Bronchial epithelial cell (primary cell): ENCODE data around the gene ATXN2L. TPM values are rescaled to one million over a fixed set of nuclear protein-coding genes. Genes with fewer than 3 reads are reported as not detected.

Source experiments
- DNase-seq: peaks from one replicate; pipeline ENCODE4 v3.0.0-alpha.2; 2010; ENCODE audit warnings: low read depth
- FAIRE-seq: peaks from 2 replicates; lab custom pipeline; 2011; peaks lifted over from hg19 to GRCh38; lab: Jason Lieb, UNC
- H3K27me3 ChIP-seq: 2 replicates; pipeline ENCODE4 v1.5.1; 2011; ENCODE audit warnings: low read length; ENCODE audit not compliant: control insufficient read depth, insufficient read depth
- H3K36me3 ChIP-seq: 2 replicates; pipeline ENCODE4 v1.5.1; 2011; ENCODE audit warnings: low read length; ENCODE audit not compliant: control insufficient read depth, insufficient read depth
- H3K4me3 ChIP-seq: 2 replicates; pipeline ENCODE4 v1.5.1; 2011; ENCODE audit warnings: mild to moderate bottlenecking, low read depth, low read length, control low read depth
- total RNA-seq: library from RNA; depleted of rRNA; stranded (reverse); fragments of >200 nt; gene quantifications from 2 replicates; pipeline ENCODE4 v1.2.1, GENCODE V29; 2014
- TF ChIP-seq, protein P1 (sequence below): IDR thresholded peaks from 2 replicates; pipeline ENCODE4 v1.5.1; 2011; ENCODE audit warnings: mild to moderate bottlenecking, moderate library complexity, low read length, control low read depth, inconsistent platforms; ENCODE audit not compliant: insufficient read depth, severe bottlenecking

ATXN2L gene
- total RNA-seq, 1 donor from 2014 or later: 27.4 TPM

DNA sequence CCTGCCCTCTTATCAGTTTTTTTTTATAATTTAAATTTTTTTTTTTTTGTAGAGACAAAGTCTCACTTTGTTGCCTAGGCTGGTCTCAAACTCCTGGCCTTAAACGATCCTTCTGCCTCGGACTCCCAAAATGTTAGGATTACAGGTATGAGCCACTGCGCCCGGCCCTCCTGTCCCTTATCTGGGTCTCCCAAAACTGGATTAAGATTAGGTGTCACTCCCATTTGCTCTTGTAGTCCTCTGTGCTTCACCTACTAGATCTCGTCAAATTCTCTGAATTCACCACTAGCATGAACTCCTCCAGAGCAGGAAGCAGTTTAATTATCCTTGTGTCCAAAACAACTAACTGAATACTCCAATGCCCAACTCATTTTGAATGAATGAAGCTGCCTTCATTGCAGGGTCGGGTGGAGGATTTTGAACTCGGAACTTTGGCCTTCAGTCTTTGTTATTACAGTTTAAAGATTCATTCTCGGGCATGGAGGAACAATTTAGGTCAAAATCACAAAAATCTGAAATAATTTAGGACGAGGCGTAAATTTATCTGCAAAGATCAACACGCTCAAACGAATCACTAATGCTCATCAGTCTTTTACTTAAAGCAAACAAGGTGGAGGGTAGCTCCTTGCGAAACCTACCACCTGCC, 802 bp upstream of the ATXN2L start:
- Histone ChIP-seq H3K4me3 (peak overlapping the region; percentile 84), H3K36me3 (peaks cover 14% of the 10 kb centered on the region), H3K27me3 (no peaks in the 10 kb centered on the region)
- TF ChIP-seq, protein P1, sequence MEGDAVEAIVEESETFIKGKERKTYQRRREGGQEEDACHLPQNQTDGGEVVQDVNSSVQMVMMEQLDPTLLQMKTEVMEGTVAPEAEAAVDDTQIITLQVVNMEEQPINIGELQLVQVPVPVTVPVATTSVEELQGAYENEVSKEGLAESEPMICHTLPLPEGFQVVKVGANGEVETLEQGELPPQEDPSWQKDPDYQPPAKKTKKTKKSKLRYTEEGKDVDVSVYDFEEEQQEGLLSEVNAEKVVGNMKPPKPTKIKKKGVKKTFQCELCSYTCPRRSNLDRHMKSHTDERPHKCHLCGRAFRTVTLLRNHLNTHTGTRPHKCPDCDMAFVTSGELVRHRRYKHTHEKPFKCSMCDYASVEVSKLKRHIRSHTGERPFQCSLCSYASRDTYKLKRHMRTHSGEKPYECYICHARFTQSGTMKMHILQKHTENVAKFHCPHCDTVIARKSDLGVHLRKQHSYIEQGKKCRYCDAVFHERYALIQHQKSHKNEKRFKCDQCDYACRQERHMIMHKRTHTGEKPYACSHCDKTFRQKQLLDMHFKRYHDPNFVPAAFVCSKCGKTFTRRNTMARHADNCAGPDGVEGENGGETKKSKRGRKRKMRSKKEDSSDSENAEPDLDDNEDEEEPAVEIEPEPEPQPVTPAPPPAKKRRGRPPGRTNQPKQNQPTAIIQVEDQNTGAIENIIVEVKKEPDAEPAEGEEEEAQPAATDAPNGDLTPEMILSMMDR: no peak
- DNase-seq (no peak), FAIRE-seq (no peak)

DNA sequence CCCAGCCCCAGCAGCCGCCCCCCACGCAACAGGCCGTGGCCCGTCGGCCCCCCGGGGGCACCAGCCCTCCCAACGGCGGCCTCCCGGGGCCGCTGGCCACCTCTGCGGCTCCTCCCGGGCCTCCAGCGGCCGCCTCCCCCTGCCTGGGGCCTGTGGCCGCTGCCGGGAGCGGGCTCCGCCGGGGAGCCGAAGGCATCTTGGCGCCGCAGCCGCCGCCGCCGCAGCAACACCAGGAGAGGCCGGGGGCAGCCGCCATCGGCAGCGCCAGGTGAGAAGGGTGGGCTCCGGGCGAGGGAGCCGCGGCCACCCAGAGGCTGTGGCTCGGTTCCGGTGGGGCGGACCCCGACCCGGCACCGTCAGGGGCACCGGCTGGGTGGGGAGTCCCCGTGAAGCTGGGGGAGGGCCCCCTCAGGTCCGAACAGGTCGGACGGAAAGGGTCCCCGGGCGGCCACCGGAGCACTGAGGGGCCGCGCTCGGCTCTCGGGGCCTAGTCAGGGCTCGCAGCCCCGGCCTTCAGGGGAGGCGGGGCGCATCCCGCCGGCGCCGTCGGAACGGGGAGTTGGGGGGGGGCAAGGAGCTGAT, 583 bp downstream of the ATXN2L start:
- no peak for FAIRE-seq
- TF ChIP-seq, protein P1: no peak
- Histone ChIP-seq H3K4me3 (peak overlapping the region; percentile 84), H3K27me3 (no peaks in the 10 kb centered on the region), H3K36me3 (peaks cover 19% of the 10 kb centered on the region)
- DNase-seq: no peak

DNA sequence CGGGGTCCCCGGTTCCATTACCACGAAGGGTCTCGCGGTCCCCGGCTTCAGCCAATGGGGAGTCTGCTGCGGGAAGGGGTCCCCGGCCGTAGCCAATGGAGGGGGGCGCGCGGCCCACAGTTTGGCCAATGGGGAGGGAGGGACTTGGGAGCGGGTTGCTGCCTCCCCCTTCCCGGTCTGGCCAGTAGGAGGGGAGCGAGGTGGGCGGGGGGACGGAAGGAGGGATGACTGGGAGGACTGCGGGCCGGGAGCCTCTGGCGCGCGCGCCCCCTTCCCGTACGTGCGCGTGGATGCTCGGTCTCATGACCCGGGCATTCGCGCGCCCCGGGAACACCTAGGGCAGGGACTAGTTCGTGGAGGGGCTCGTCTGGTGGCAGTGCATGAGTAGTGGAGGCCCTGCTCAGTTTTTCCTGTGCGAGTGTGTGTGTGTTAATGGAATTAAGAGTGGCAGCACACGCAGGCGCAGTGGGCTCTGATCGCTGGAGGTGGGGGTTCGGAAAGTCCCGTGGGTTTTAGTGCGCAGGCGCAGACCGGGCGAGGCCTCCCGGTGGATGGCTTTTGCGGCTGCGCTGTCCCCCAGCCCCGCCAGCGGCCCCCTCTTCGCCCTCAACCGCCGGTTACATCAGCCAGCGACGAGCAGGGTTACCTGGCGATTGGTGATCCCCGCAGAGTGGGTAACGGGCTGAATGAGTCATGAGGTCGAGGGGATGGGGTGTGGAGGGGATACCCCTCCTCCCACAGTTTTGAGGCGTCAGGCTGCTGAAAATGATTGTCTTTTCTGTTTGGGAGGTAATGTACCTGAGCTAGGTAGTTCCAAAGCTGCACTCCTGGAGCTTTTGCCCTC, 1.3 kb downstream of the ATXN2L start:
- H3K36me3 ChIP-seq: peaks cover 23% of the 10 kb centered on the region
- H3K4me3 ChIP-seq: peak overlapping the region; percentile 84
- no peaks in the 10 kb centered on the region for H3K27me3 ChIP-seq
- DNase-seq (peak; percentile 88), FAIRE-seq (no peak)
- TF ChIP-seq, protein P1: peak; percentile 25

DNA sequence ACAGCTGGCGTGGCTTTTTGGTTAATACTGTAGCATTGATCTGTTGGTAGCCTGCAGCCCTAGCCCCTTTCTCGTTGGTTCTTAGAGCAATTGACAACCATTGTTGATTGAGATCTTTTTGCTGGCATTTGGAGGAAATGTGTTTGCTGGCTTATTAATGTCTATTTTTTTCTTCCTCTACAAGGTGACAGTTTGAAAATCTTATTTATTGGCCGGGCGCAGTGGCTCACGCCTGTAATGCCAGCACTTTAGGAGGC, 1.8 kb downstream of the ATXN2L start:
- no peaks in the 10 kb centered on the region for H3K27me3 ChIP-seq
- H3K36me3 ChIP-seq: peaks cover 27% of the 10 kb centered on the region
- FAIRE-seq (no peak), DNase-seq (no peak)
- H3K4me3 ChIP-seq: peak overlapping the region; percentile 84
- TF ChIP-seq, protein P1: no peak

DNA sequence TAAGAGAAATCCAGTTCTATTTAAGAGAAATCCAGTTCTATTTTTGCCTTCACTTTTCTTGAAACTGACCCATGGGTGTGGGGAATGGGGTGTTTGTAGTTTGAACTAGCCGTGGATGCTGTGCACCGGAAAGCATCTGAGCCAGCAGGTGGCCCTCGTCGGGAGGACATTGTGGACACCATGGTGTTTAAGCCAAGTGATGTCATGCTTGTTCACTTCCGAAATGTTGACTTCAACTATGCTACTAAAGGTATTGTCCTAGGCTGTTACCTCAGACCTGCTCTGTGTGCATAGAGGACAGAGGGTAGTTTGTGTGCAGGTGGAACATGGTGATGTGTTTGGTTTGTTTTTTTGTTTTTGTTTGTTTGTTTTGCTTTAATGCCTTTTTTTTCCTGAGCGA, 3.3 kb downstream of the ATXN2L start:
- FAIRE-seq (no peak), DNase-seq (peak; percentile 50)
- Histone ChIP-seq H3K4me3 (no peak overlapping the region), H3K36me3 (peaks cover 36% of the 10 kb centered on the region), H3K27me3 (no peaks in the 10 kb centered on the region)
- TF ChIP-seq, protein P1: peak; percentile 52
